AG04449 (cell line): Measurements from ENCODE around the gene RARB.

Experiments
- CTCF ChIA-PET: fragments of 350-600 bp; formaldehyde crosslinking; extraction: SDS; loops from one replicate; lab custom pipeline; 2021; ENCODE audit warnings: antibody characterized with exemption; lab: Yijun Ruan, JAX
- POLR2A ChIA-PET: fragments of 400-600, 350-600 bp; formaldehyde crosslinking; extraction: SDS; loops from one replicate; lab custom pipeline; 2020; ENCODE audit warnings: antibody characterized with exemption, inconsistent platforms; lab: Yijun Ruan, JAX
- DNase-seq: peaks from one replicate; pipeline ENCODE4 v3.0.0-alpha.2; 2010; ENCODE audit warnings: low read depth, low spot score
- H3K4me3 ChIP-seq: 2 replicates; pipeline ENCODE4 v1.5.1; 2011; ENCODE audit warnings: low read depth, mild to moderate bottlenecking, control low read depth, low read length
- CTCF ChIP-seq: IDR thresholded peaks from one replicate; pipeline ENCODE4 v1.5.1; 2011; ENCODE audit warnings: mild to moderate bottlenecking, moderate library complexity, low read length, control low read depth, inconsistent platforms; ENCODE audit not compliant: insufficient read depth; ENCODE audit errors: missing control alignments

The RARB gene

DNA sequence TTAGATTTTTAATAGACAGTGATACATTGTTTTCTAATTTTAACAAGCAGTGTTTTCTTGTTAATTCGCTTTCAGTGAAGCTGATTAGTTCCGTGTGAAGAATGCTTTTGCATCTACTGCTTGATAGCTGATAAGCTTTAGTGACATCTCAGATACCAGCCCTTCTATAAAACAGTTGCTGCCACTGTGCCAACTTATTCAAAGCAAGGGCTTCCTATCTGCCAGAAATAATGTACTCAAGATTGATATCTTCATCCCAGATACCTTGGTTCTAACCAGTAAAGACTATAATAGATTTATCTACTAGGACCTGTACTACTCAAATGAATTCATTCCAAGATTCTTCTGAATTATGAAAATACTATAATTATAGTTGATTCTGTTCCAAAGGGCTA is 30.4 kb downstream of the RARB start:
- H3K4me3 ChIP-seq, result no peak overlapping the region
- no peak for DNase-seq
- ChIA-PET POLR2A (no interaction called here), CTCF (interaction anchor here (1.4 kb wide), 1 partner anchor 11 kb away, joined by 8 read pairs; no protein-coding TSS in a partner anchor)
- TF ChIP-seq CTCF, result no peak

GRCh38 chr3:25460751-25461150 is 32.7 kb downstream of the RARB start:
- TF ChIP-seq CTCF, result no peak

GRCh38 chr3:25461946-25462345 is 33.9 kb downstream of the RARB start:
- DNase-seq, result no peak
- CTCF ChIA-PET, result interaction anchor here (1.0 kb wide), 1 partner anchor 9 kb away, joined by 3 read pairs; no protein-coding TSS in a partner anchor
- H3K4me3 ChIP-seq, result no peak overlapping the region
- POLR2A ChIA-PET, result no interaction called here
- TF ChIP-seq CTCF, result no peak

More at GRCh38 chr3:25460751-25461150, 32.7 kb downstream of the RARB start:
- DNase-seq, result no peak
- CTCF ChIA-PET, result interaction anchor here (0.8 to 0.9 kb wide), 2 partner anchors 9 to 12 kb away, joined by 3 to 4 read pairs; no protein-coding TSS in a partner anchor
- POLR2A ChIA-PET, result no interaction called here
- H3K4me3 ChIP-seq, result no peak overlapping the region

DNA sequence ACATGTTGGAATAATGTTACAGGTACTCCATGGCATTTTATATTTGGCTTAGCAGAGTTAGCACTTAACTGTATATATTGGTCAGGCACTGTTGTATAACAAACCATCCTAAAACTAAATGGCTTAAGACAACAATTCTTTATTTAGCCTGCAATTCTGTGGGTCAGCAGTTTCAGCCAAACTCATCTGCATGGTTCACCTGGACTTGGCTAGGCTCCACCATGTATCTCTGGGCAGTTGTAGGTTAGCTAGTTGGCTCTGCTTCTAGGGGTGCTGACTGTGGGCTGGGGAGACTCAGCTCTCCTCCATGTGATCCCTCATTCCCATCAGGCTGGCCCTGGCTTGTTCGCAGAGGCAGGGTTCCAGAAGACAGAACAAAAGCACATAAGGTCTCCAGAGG is 34.4 kb downstream of the RARB start:
- CTCF ChIA-PET, result interaction anchor here (1.0 kb wide), 1 partner anchor 8 kb away, joined by 3 read pairs; no protein-coding TSS in a partner anchor

GRCh38 chr3:25463836-25464418 is 35.9 kb downstream of the RARB start:
- ChIA-PET CTCF (interaction anchor here (1.6 kb wide), 1 partner anchor 131 kb away, joined by 3 read pairs; no protein-coding TSS in a partner anchor), POLR2A (no interaction called here)
- TF ChIP-seq CTCF, result no peak
- DNase-seq, result no peak
- H3K4me3 ChIP-seq, result no peak overlapping the region

More for the DNA sequence above, 34.4 kb downstream of the RARB start:
- DNase-seq, result no peak
- no peak for TF ChIP-seq CTCF
- no peak overlapping the region for H3K4me3 ChIP-seq
- POLR2A ChIA-PET, result no interaction called here

- no peak overlapping the region for H3K4me3 ChIP-seq
- ChIA-PET CTCF (interaction anchor here (1.2 to 1.6 kb wide), 2 partner anchors 130 to 443 kb away, joined by 3 to 4 read pairs; no protein-coding TSS in a partner anchor), POLR2A (interaction anchor here (1.0 kb wide), 1 partner anchor 37 kb away, joined by 6 read pairs; the partner anchor contains the start of gene RARB)
- TF ChIP-seq CTCF, result no peak
- no peak for DNase-seq
These were observed 37.3 kb downstream of the RARB start for GRCh38 chr3:25465266-25465860.
